B cell (primary cell): ENCODE data around the gene PAIP1.

ENCODE experiments used
- CTCF ChIP-seq: fragments of 200-600 bp; IDR thresholded peaks from one replicate; pipeline ENCODE4 v1.8.0; 2022; ENCODE audit warnings: antibody characterized with exemption, mild to moderate bottlenecking
- EZH2 ChIP-seq: IDR thresholded peaks from 2 replicates; pipeline ENCODE4 v1.6.1; 2012; ENCODE audit warnings: borderline replicate concordance, low read depth, mild to moderate bottlenecking, moderate library complexity, low read length; ENCODE audit not compliant: insufficient read depth, poor library complexity, severe bottlenecking

- TF ChIP-seq CTCF (no peak), EZH2 (no peak)
Observed at GRCh38 chr5:43582082-43583005, 25.5 kb upstream of the PAIP1 start.
